HG02840 (cell line): ENCODE results near the gene ANKRD62.

ENCODE experiments used
- ATAC-seq: cut with Tn5 transposase; IDR thresholded peaks from one replicate; pipeline ENCODE4 v1.9.1; 2021; ENCODE audit warnings: mild to moderate bottlenecking, moderate library complexity, moderate number of reproducible peaks; ENCODE audit not compliant: unreplicated experiment, low FRiP score

ANKRD62 gene

GRCh38 chr18:12093520-12094257, at the start of gene ANKRD62:
TSS of gene ANKRD62 (plus strand) at chr18:12093843. CDS start at chr18:12094018, 175 bp downstream.
- no peak for ATAC-seq

GRCh38 chr18:12044591-12044990, 49.1 kb upstream of the ANKRD62 start:
- ATAC-seq = no peak

- no peak for ATAC-seq
These were observed 47.4 kb upstream of the ANKRD62 start for GRCh38 chr18:12046046-12046750.

- no peak for ATAC-seq
These were observed 46.8 kb upstream of the ANKRD62 start for GRCh38 chr18:12046751-12047335.

GRCh38 chr18:12048010-12048826, 45.4 kb upstream of the ANKRD62 start:
- no peak for ATAC-seq

- no peak for ATAC-seq
These were observed 44.8 kb upstream of the ANKRD62 start for GRCh38 chr18:12048827-12049175.

- peak; percentile 84 for ATAC-seq
These were observed 43.4 kb upstream of the ANKRD62 start for GRCh38 chr18:12049978-12050811.

- no peak for ATAC-seq
These were observed 40.8 kb upstream of the ANKRD62 start for GRCh38 chr18:12052866-12053265.

GRCh38 chr18:12053289-12053688, 40.4 kb upstream of the ANKRD62 start:
- ATAC-seq = no peak

- no peak for ATAC-seq
These were observed 37.4 kb upstream of the ANKRD62 start for GRCh38 chr18:12056034-12056883.

- ATAC-seq = no peak
These were observed 36.7 kb upstream of the ANKRD62 start for GRCh38 chr18:12056884-12057402.

GRCh38 chr18:12057419-12058039, 36.1 kb upstream of the ANKRD62 start:
- ATAC-seq = no peak

GRCh38 chr18:12059334-12060181, 34.1 kb upstream of the ANKRD62 start:
- no peak for ATAC-seq

- no peak for ATAC-seq
These were observed 33.3 kb upstream of the ANKRD62 start for GRCh38 chr18:12060182-12060870.

GRCh38 chr18:12061685-12062084, 32.0 kb upstream of the ANKRD62 start:
- ATAC-seq = no peak

GRCh38 chr18:12062974-12063373, 30.7 kb upstream of the ANKRD62 start:
- no peak for ATAC-seq
